HUES64 (cell line): ENCODE data around the gene NELFE.

ENCODE experiments used
- H3K27ac ChIP-seq: 2 replicates; pipeline ENCODE4 v1.7.0; 2013; ENCODE audit warnings: low read depth, low read length, inconsistent platforms
- H3K27me3 ChIP-seq: 2 replicates; pipeline ENCODE4 v1.6.1; 2013; ENCODE audit warnings: mild to moderate bottlenecking, low read length; ENCODE audit not compliant: insufficient read depth
- H3K36me3 ChIP-seq: 2 replicates; pipeline ENCODE4 v1.6.1; 2013; ENCODE audit warnings: mild to moderate bottlenecking, low read length; ENCODE audit not compliant: insufficient read depth
- H3K4me1 ChIP-seq: 2 replicates; pipeline ENCODE4 v1.6.1; 2013; ENCODE audit warnings: mild to moderate bottlenecking, low read length, moderate library complexity; ENCODE audit not compliant: insufficient read depth
- H3K4me3 ChIP-seq: 2 replicates; pipeline ENCODE4 v1.5.1; 2013; ENCODE audit warnings: mild to moderate bottlenecking, low read length, moderate library complexity
- H3K9ac ChIP-seq: 2 replicates; pipeline ENCODE4 v1.6.1; 2013; ENCODE audit warnings: mild to moderate bottlenecking, low read depth, low read length
- H3K9me3 ChIP-seq: 2 replicates; pipeline ENCODE4 v1.6.1; 2013; ENCODE audit warnings: low read depth, low read length; ENCODE audit not compliant: insufficient read depth
- WGBS: fragments of 150-250, 120-280 bp; methylation state at CpG from one replicate; pipeline ENCODE4 v1.1.7; 2013; ENCODE audit warnings: missing lambda C conversion rate; 5-methylcytosine and 5-hydroxymethylcytosine counted together

NELFE gene

GRCh38 chr6:31928672-31928939 lies 30.2 kb downstream of the NELFE start:
- Histone ChIP-seq H3K27me3 (no peaks in the 10 kb centered on the region), H3K27ac (no peak overlapping the region), H3K9me3 (0 out of 2 replicates have a peak, but pooled peaks cover 3% of the 10 kb centered on the region), H3K4me3 (no peak overlapping the region), H3K9ac (no peak overlapping the region), H3K36me3 (no peaks in the 10 kb centered on the region), H3K4me1 (no peaks in the 10 kb centered on the region)
- 90% methylated on average over 9 of the region's 9 CpGs for WGBS

GRCh38 chr6:31927863-31928671 lies 30.7 kb downstream of the NELFE start:
- H3K4me1 ChIP-seq, result no peaks in the 10 kb centered on the region
- H3K27me3 ChIP-seq, result no peaks in the 10 kb centered on the region
- H3K9ac ChIP-seq, result no peak overlapping the region
- 0 out of 2 replicates have a peak, but pooled peaks cover under 1% of the 10 kb centered on the region for H3K9me3 ChIP-seq
- WGBS, result 90% methylated on average over 11 of the region's 11 CpGs
- H3K36me3 ChIP-seq, result no peaks in the 10 kb centered on the region
- no peak overlapping the region for H3K4me3 ChIP-seq
- H3K27ac ChIP-seq, result no peak overlapping the region

GRCh38 chr6:31927242-31927862 lies 31.4 kb downstream of the NELFE start, which contains the start of gene C2:
C2 (plus strand) TSS chr6:31927717; CDS start chr6:31927753, 36 bp downstream.
- 78% methylated on average over 11 of the region's 11 CpGs for WGBS
- no peak within 1 kb of the TSS for H3K9ac ChIP-seq

GRCh38 chr6:31922942-31923341 lies 35.8 kb downstream of the NELFE start:
- Histone ChIP-seq H3K9me3 (no peaks in the 10 kb centered on the region), H3K27ac (no peak overlapping the region), H3K36me3 (no peaks in the 10 kb centered on the region), H3K9ac (no peak overlapping the region), H3K27me3 (no peaks in the 10 kb centered on the region), H3K4me3 (no peak overlapping the region), H3K4me1 (no peaks in the 10 kb centered on the region)
- WGBS, result 28% methylated on average over 5 of the region's 5 CpGs

More at GRCh38 chr6:31927242-31927862, 31.4 kb downstream of the NELFE start, which contains the start of gene C2:
- no peaks in the 10 kb centered on the region for H3K9me3 ChIP-seq
- H3K27ac ChIP-seq, result no peak within 1 kb of the TSS
- no peak within 1 kb of the TSS for H3K4me3 ChIP-seq
- no peaks in the 10 kb centered on the region for H3K36me3 ChIP-seq
- H3K27me3 ChIP-seq, result no peaks in the 10 kb centered on the region
- no peaks in the 10 kb centered on the region for H3K4me1 ChIP-seq

- no peak overlapping the region for H3K4me3 ChIP-seq
- no peak overlapping the region for H3K27ac ChIP-seq
- H3K9me3 ChIP-seq, result no peaks in the 10 kb centered on the region
- H3K9ac ChIP-seq, result no peak overlapping the region
- no peaks in the 10 kb centered on the region for H3K4me1 ChIP-seq
- H3K36me3 ChIP-seq, result no peaks in the 10 kb centered on the region
- no peaks in the 10 kb centered on the region for H3K27me3 ChIP-seq
- 75% methylated on average over 2 of the region's 2 CpGs for WGBS
Observed at GRCh38 chr6:31920811-31921210, 38.0 kb downstream of the NELFE start.

- WGBS, result 78% methylated on average over 6 of the region's 6 CpGs
- Histone ChIP-seq H3K4me3 (no peak overlapping the region), H3K9me3 (no peaks in the 10 kb centered on the region), H3K9ac (no peak overlapping the region), H3K36me3 (no peaks in the 10 kb centered on the region), H3K27me3 (no peaks in the 10 kb centered on the region), H3K4me1 (no peaks in the 10 kb centered on the region), H3K27ac (no peak overlapping the region)
Observed at GRCh38 chr6:31919624-31920303, 39.0 kb downstream of the NELFE start.

- Histone ChIP-seq H3K4me3 (no peak overlapping the region), H3K4me1 (no peaks in the 10 kb centered on the region), H3K9ac (no peak overlapping the region), H3K27ac (no peak overlapping the region), H3K27me3 (no peaks in the 10 kb centered on the region), H3K36me3 (no peaks in the 10 kb centered on the region), H3K9me3 (no peaks in the 10 kb centered on the region)
- WGBS, result 94% methylated on average over 8 of the region's 8 CpGs
Observed at GRCh38 chr6:31918069-31918720, 40.6 kb downstream of the NELFE start.

- 82% methylated on average over 6 of the region's 6 CpGs for WGBS
- Histone ChIP-seq H3K36me3 (no peaks in the 10 kb centered on the region), H3K4me3 (no peak overlapping the region), H3K9ac (no peak overlapping the region), H3K27me3 (no peaks in the 10 kb centered on the region), H3K4me1 (no peaks in the 10 kb centered on the region), H3K27ac (no peak overlapping the region), H3K9me3 (no peaks in the 10 kb centered on the region)
Observed at GRCh38 chr6:31915756-31916155, 43.0 kb downstream of the NELFE start.

GRCh38 chr6:31915351-31915750 lies 43.4 kb downstream of the NELFE start:
- H3K27me3 ChIP-seq, result no peaks in the 10 kb centered on the region
- H3K9ac ChIP-seq, result no peak overlapping the region
- H3K36me3 ChIP-seq, result no peaks in the 10 kb centered on the region
- no peaks in the 10 kb centered on the region for H3K9me3 ChIP-seq
- no peaks in the 10 kb centered on the region for H3K4me1 ChIP-seq
- no peak overlapping the region for H3K27ac ChIP-seq
- no peak overlapping the region for H3K4me3 ChIP-seq

- no peak overlapping the region for H3K27ac ChIP-seq
- 68% methylated on average over 11 of the region's 11 CpGs for WGBS
- H3K4me3 ChIP-seq, result no peak overlapping the region
- no peaks in the 10 kb centered on the region for H3K36me3 ChIP-seq
- H3K9ac ChIP-seq, result no peak overlapping the region
- H3K27me3 ChIP-seq, result no peaks in the 10 kb centered on the region
- H3K9me3 ChIP-seq, result no peaks in the 10 kb centered on the region
- no peaks in the 10 kb centered on the region for H3K4me1 ChIP-seq
Observed at GRCh38 chr6:31911826-31912585, 46.8 kb downstream of the NELFE start.
